ENCODE data around the gene KIR2DL4.
"Not testable (repeated sequence)": the region's sequence is repeated elsewhere in the genome, so short reads cannot be mapped to it uniquely, and the experiment has no call there.

Gene KIR2DL4

GRCh38 chr19:54803410-54803809 lies at the start of gene KIR2DL4:
TSS of gene KIR2DL4 (plus strand) at chr19:54803610. CDS start at chr19:54803652, 42 bp downstream.
- no peak for DNase-seq (ENCODE audit: low spot score)

- DNase-seq (ENCODE audit: low spot score) = not testable (repeated sequence)
Observed at GRCh38 chr19:54756204-54757110, 47.0 kb upstream of the KIR2DL4 start.

- DNase-seq (ENCODE audit: low spot score) = not testable (repeated sequence)
Observed at GRCh38 chr19:54758577-54758976, 44.8 kb upstream of the KIR2DL4 start.

DNA sequence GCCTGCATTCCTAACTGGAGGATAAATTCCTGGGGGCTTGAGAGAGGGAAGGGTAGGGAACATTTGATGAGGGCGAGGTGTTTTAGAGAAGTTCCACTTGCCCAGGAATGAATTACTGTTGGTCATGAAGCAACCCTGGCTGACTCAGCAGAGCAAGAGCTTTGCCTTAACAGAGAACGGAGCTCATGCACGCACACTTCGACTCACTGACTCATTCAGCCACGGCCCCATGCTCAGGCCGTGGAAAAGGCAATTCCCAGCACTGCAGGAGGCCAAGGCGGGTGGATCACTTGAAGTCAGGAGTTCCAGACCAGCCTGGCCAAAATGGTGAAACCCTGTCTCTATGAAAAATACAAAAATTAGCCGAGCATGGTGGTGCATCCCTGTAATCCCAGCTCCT lies 39.2 kb upstream of the KIR2DL4 start:
- DNase-seq (ENCODE audit: low spot score) = not testable (repeated sequence)

GRCh38 chr19:54766464-54766863 lies 36.9 kb upstream of the KIR2DL4 start:
- DNase-seq (ENCODE audit: low spot score) = not testable (repeated sequence)

GRCh38 chr19:54769646-54770045 lies 33.8 kb upstream of the KIR2DL4 start, which contains the start of gene KIR2DL1:
TSS of gene KIR2DL1 (plus strand) at chr19:54769793. CDS start at chr19:54769851, 58 bp downstream.
- DNase-seq (ENCODE audit: low spot score) = not testable (repeated sequence)

- DNase-seq (ENCODE audit: low spot score) = not testable (repeated sequence)
Observed at GRCh38 chr19:54770511-54770910, 32.9 kb upstream of the KIR2DL4 start.

DNA sequence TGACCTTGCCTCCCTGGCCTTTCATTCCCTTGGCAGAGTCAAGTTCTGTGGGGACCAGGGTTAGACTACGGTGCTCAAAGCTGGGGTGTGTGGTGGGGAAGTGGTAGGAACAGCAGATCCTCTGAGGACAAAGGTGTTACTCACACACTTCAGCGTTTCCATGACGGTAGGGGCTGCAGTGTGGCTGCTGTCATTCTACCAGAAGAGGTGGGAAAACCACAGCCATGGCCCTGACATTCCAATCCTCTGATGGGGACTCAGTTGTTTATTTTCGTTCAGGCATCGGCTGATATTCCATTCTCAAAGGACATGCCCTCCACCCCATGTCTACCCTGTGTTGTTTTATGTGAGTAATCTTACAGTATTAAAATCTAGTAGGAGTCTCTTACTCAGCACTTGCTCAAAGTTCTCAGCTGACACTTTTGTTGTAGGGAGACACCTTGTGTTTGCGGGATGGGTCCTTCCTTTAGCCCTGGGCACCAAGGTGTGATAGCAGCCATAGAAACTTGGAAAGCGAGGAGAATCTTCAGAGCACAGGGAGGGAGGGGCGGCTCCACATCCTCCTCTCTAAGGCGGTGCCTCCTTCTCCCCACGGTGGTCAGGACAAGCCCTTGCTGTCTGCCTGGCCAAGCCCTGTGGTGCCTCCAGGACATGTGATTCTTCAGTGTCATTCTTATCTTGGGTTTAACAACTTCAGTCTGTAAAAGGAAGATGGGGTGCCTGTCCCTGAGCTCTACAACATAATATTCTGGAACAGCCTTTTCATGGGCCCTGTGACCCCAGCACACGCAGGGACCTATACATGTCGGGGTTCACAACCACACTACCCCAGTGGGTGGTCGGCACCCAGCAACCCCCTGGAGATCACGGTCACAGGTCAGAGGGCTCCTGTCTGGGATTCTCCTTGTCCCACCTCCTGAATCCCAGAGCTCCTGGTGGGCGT lies 32.1 kb upstream of the KIR2DL4 start:
- DNase-seq (ENCODE audit: low spot score) = not testable (repeated sequence)

DNA sequence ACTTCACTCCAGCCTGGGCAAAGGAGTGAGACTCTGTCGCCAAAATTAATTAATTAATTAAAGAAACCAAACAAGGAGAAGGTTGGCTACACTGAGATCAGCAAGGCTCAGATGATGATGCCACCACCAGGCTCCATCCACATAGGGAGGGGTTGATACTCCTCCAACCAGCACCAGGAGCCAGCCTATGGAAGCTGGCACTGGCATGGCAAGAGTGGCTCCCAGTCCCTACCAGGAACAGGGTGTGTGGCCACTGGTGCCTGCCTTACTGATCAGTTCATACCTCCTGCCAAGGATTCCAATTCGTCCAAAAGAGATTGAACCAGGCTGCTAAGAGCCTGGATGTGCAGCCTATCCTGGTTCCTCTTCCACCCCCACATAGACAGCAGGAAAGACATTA lies 30.7 kb upstream of the KIR2DL4 start:
- not testable (repeated sequence) for DNase-seq (ENCODE audit: low spot score)

DNA sequence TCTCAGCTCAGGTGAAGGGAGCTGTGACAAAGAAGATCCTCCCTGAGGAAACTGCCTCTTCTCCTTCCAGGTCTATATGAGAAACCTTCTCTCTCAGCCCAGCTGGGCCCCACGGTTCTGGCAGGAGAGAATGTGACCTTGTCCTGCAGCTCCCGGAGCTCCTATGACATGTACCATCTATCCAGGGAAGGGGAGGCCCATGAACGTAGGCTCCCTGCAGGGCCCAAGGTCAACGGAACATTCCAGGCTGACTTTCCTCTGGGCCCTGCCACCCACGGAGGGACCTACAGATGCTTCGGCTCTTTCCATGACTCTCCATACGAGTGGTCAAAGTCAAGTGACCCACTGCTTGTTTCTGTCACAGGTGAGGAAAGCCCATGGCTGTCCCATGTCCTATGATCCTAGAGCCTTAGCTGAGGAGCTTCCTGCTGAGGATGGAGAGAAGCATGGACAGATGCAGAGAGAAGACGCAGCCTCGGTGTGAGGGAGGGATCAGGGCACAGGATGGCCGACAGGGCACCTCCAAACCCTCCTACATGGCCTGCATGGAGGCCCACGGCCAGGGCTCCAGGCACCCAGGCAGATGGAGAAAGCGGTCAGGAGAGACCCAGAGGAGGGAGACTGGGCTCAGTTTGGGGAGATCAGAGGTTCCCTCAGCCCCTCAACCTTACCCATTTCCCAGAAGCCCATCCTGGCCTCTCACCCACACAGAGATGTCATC lies 28.2 kb upstream of the KIR2DL4 start:
- DNase-seq (ENCODE audit: low spot score) = not testable (repeated sequence)

DNA sequence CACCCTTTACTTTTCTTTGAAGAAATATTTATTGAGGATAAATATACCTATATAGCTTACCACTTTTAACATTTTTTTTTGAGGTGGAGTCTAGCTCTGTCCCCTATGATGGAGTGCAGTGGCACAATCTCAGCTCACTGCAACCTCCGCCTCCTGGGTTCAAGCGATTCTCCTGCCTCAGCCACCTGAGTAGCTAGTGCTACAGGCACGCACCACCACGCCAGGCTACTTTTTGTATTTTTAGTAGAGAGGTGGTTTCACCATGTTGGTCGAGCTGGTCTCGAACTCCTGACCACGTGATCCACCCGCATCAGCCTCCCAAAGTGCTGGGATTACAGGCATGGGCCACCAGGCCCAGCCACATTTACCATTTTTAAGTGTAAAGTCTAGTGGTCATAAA lies 27.6 kb upstream of the KIR2DL4 start:
- DNase-seq (ENCODE audit: low spot score) = not testable (repeated sequence)

- DNase-seq (ENCODE audit: low spot score) = not testable (repeated sequence)
Observed at GRCh38 chr19:54777851-54778250, 25.6 kb upstream of the KIR2DL4 start.

DNA sequence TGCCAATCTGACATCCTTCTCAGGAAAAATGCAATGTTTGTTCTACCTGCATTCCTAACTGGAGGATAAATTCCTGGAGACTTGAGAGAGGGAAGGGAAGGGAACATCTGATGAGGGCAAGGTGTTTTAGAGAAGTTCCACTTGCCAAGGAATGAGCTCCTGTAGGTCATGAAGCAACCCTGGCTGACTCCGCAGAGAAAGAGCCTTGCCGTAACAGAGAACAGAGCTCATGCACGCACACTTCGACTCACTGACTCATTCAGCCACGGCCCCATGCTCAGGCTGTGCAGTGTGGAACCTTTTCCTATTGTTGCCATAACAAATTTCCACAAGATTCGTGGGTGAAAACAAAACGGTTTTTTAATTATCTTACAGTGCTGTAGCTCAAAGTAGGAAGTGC lies 24.5 kb upstream of the KIR2DL4 start:
- DNase-seq (ENCODE audit: low spot score) = not testable (repeated sequence)

DNA sequence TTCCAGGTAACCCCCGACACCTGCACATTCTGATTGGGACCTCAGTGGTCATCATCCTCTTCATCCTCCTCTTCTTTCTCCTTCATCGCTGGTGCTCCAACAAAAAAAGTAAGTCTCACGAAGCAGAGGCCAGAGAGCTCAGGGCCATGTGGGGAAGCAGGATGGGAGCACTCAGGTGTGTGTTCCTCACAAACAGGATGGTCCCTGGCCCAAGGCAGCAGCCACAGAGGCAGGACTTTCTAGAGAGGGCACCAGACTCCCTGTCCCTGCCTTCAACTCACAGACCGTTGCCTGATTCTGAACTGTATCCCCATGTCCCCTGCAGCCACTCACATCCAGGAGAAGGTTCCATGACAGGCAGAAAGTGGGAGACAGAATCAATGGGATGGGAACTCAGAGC lies 20.5 kb upstream of the KIR2DL4 start:
- DNase-seq (ENCODE audit: low spot score) = not testable (repeated sequence)

GRCh38 chr19:54786091-54786723 lies 17.2 kb upstream of the KIR2DL4 start:
- DNase-seq (ENCODE audit: low spot score) = not testable (repeated sequence)

- DNase-seq (ENCODE audit: low spot score) = not testable (repeated sequence)
Observed at GRCh38 chr19:54788154-54788553, 15.3 kb upstream of the KIR2DL4 start.

DNA sequence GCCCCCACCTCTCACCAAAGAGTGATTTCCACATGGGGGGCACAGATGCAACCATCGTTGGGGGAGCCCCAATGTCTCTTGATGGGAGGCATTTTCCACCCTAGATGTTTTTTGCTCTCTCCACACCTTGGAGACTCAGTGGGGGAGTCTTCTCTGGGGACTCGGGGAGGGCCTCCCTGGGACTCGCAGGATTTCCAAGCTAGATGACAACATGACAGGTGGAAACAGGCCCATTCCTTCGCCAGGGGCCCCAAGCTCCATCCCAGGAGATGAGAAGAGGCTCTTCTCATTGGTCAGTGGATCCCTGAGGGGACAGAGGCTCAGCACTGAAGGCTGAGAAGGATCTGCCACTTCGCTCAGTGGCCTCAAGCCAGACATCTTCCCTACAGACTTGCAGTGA lies 12.7 kb upstream of the KIR2DL4 start:
- DNase-seq (ENCODE audit: low spot score) = no peak

DNA sequence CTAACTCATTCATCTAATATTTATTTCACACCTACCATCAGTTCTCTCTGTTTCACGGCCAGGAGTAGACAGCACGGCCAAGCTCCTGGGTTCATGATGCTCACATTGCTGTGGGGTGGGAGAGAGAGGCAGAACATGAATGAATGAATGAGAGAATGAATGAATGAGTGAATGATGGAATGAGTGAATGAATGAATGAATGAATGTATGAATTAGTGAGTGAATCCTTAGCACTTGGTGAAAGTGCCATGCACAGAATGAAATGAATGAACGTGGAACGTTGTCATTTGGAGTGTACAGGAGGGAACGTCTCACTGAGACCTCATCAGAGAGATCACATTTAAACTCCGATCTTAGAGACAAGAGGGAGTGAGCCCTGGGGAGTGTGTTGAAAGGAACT lies 11.9 kb upstream of the KIR2DL4 start:
- DNase-seq (ENCODE audit: low spot score) = no peak

DNA sequence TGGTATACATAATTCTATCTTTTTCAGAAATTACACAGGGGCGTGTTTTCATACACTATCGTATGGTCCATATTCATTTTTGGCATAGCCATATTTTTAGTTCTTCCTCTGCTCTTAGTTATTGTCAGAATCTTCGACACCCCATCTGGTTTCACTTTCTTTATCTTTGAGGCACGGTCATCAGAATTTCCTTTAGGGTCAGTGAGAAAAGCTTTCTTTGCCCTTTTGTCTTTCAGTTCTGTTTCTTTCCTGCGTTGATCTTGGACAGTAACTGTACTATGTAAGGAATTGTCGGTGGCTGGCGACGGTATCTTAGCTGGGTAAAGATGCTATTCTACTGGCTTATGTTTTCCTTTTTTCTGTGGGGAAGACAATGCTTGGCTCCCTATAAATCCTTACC lies 10.6 kb upstream of the KIR2DL4 start:
- DNase-seq (ENCODE audit: low spot score) = no peak

GRCh38 chr19:54795758-54796157 lies 7.7 kb upstream of the KIR2DL4 start:
- DNase-seq (ENCODE audit: low spot score) = no peak

DNA sequence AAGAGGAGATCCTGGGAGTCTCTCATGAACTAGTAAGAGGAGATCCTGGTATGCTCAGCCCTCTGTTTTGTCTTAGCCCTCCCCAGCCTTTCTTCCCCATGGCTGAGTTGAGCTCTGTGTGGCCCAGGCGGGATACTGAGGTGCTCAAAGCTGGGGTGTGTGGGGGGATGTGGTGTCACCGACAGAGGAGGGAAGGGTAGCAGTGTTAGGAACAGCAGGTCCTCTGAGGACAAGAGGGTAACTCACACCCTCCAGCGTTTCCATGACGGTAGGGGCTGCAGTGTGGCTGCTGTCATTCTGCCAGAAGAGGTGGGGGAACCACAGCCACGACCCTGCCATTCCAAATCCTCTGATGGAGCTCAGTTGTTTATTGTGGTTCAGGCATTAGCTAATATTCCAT lies 691 bp downstream of the KIR2DL4 start:
- DNase-seq (ENCODE audit: low spot score) = no peak

Measured in germinal center (tissue), 1 donor.